ENCODE data around the gene MYL5. TPM values are rescaled to one million over a fixed set of nuclear protein-coding genes. Genes with fewer than 3 reads are reported as not detected.

MYL5 gene
- total and polyA plus RNA-seq, 2 of the 13 experiments (the other 11 are each of a cell fraction or from before 2014, with no cell fraction given), result 6.5 to 16.0 TPM

- TF ChIP-seq ZSCAN9 (CRISPR knock-in tag; IDR thresholded peaks at IDR 0.05; ENCODE audit: borderline replicate concordance) (no peak), MAZ (IDR thresholded peaks at IDR 0.05; ENCODE audit: borderline replicate concordance, low read depth, low read length) (no peak), MAZ (CRISPR knock-in tag; IDR thresholded peaks at IDR 0.05; ENCODE audit: low read depth) (0 out of 2 replicates have a peak, but pooled peaks have one; percentile 63), ZNF576 (CRISPR knock-in tag; IDR thresholded peaks at IDR 0.05) (no peak), MYC (CRISPR knock-in tag; IDR thresholded peaks at IDR 0.05; ENCODE audit: borderline replicate concordance) (peak; percentile 25; the same call in 1 of the 2 replicates), ZNF691 (CRISPR knock-in tag; IDR thresholded peaks at IDR 0.05; ENCODE audit: borderline replicate concordance, low read depth) (0 out of 2 replicates have a peak, but pooled peaks have one; percentile 11)
- TF ChIP-seq, protein P1, sequence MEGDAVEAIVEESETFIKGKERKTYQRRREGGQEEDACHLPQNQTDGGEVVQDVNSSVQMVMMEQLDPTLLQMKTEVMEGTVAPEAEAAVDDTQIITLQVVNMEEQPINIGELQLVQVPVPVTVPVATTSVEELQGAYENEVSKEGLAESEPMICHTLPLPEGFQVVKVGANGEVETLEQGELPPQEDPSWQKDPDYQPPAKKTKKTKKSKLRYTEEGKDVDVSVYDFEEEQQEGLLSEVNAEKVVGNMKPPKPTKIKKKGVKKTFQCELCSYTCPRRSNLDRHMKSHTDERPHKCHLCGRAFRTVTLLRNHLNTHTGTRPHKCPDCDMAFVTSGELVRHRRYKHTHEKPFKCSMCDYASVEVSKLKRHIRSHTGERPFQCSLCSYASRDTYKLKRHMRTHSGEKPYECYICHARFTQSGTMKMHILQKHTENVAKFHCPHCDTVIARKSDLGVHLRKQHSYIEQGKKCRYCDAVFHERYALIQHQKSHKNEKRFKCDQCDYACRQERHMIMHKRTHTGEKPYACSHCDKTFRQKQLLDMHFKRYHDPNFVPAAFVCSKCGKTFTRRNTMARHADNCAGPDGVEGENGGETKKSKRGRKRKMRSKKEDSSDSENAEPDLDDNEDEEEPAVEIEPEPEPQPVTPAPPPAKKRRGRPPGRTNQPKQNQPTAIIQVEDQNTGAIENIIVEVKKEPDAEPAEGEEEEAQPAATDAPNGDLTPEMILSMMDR (CRISPR knock-in tag; IDR thresholded peaks at IDR 0.05), result peak; percentile 47
- TF ChIP-seq, protein P2, sequence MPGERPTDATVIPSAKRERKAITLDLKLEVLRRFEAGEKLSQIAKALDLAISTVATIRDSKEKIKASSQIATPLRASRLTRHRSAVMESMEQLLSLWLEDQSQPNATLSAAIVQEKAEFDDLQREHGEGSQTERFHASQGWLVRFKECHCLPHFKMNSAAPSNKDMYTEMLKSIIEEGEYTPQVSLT (CRISPR knock-in tag; IDR thresholded peaks at IDR 0.05; ENCODE audit: borderline replicate concordance, low read depth), result no peak
These were observed 10.6 kb upstream of the MYL5 start (continued) for GRCh38 chr4:663438-664428.
